ENCODE data around the gene DHRSX.

The DHRSX gene

GRCh38 chrX:2237976-2238375 is 262.8 kb downstream of the DHRSX start:
- Histone ChIP-seq H3K4me1 (ENCODE audit: control insufficient read depth, insufficient read depth, low read length, poor library complexity, severe bottlenecking) (no peaks in the 10 kb centered on the region), H3K9me3 (ENCODE audit: control insufficient read depth, low read length) (no peaks in the 10 kb centered on the region), H3K27ac (ENCODE audit: insufficient read depth, low read length, poor library complexity, severe bottlenecking) (no peak overlapping the region), H3K4me3 (ENCODE audit: insufficient read depth, low read depth, low read length, poor library complexity, severe bottlenecking) (no peak overlapping the region), H3K27me3 (replicated peaks; ENCODE audit: control insufficient read depth, insufficient read depth, low read length, poor library complexity, severe bottlenecking) (no peaks in the 10 kb centered on the region), H3K36me3 (ENCODE audit: control insufficient read depth, insufficient read depth, low read length) (peaks cover 14% of the 10 kb centered on the region)
- DNase-seq = no peak

GRCh38 chrX:2231570-2232192 is 269.1 kb downstream of the DHRSX start:
- Histone ChIP-seq H3K9me3 (ENCODE audit: control insufficient read depth, low read length) (no peaks in the 10 kb centered on the region), H3K27me3 (replicated peaks; ENCODE audit: control insufficient read depth, insufficient read depth, low read length, poor library complexity, severe bottlenecking) (no peaks in the 10 kb centered on the region), H3K27ac (ENCODE audit: insufficient read depth, low read length, poor library complexity, severe bottlenecking) (no peak overlapping the region), H3K4me1 (ENCODE audit: control insufficient read depth, insufficient read depth, low read length, poor library complexity, severe bottlenecking) (no peaks in the 10 kb centered on the region), H3K4me3 (ENCODE audit: insufficient read depth, low read depth, low read length, poor library complexity, severe bottlenecking) (no peak overlapping the region), H3K36me3 (ENCODE audit: control insufficient read depth, insufficient read depth, low read length) (peaks cover 4% of the 10 kb centered on the region)
- DNase-seq = no peak

GRCh38 chrX:2230457-2230856 is 270.3 kb downstream of the DHRSX start:
- no peak for DNase-seq
- H3K27ac ChIP-seq (ENCODE audit: insufficient read depth, low read length, poor library complexity, severe bottlenecking) = no peak overlapping the region

GRCh38 chrX:2228536-2228935 is 272.2 kb downstream of the DHRSX start:
- H3K4me3 ChIP-seq (ENCODE audit: insufficient read depth, low read depth, low read length, poor library complexity, severe bottlenecking) = no peak overlapping the region
- H3K27ac ChIP-seq (ENCODE audit: insufficient read depth, low read length, poor library complexity, severe bottlenecking) = no peak overlapping the region
- no peak for DNase-seq
- H3K4me1 ChIP-seq (ENCODE audit: control insufficient read depth, insufficient read depth, low read length, poor library complexity, severe bottlenecking) = no peaks in the 10 kb centered on the region
- H3K27me3 ChIP-seq (replicated peaks; ENCODE audit: control insufficient read depth, insufficient read depth, low read length, poor library complexity, severe bottlenecking) = no peaks in the 10 kb centered on the region
- peaks cover 4% of the 10 kb centered on the region for H3K36me3 ChIP-seq (ENCODE audit: control insufficient read depth, insufficient read depth, low read length)
- no peaks in the 10 kb centered on the region for H3K9me3 ChIP-seq (ENCODE audit: control insufficient read depth, low read length)

More at GRCh38 chrX:2230457-2230856, 270.3 kb downstream of the DHRSX start:
- Histone ChIP-seq H3K9me3 (ENCODE audit: control insufficient read depth, low read length) (no peaks in the 10 kb centered on the region), H3K36me3 (ENCODE audit: control insufficient read depth, insufficient read depth, low read length) (peaks cover 4% of the 10 kb centered on the region), H3K27me3 (replicated peaks; ENCODE audit: control insufficient read depth, insufficient read depth, low read length, poor library complexity, severe bottlenecking) (no peaks in the 10 kb centered on the region), H3K4me3 (ENCODE audit: insufficient read depth, low read depth, low read length, poor library complexity, severe bottlenecking) (no peak overlapping the region), H3K4me1 (ENCODE audit: control insufficient read depth, insufficient read depth, low read length, poor library complexity, severe bottlenecking) (no peaks in the 10 kb centered on the region)

- H3K4me1 ChIP-seq (ENCODE audit: control insufficient read depth, insufficient read depth, low read length, poor library complexity, severe bottlenecking) = no peaks in the 10 kb centered on the region
- no peaks in the 10 kb centered on the region for H3K9me3 ChIP-seq (ENCODE audit: control insufficient read depth, low read length)
- peaks cover 4% of the 10 kb centered on the region for H3K36me3 ChIP-seq (ENCODE audit: control insufficient read depth, insufficient read depth, low read length)
- H3K27ac ChIP-seq (ENCODE audit: insufficient read depth, low read length, poor library complexity, severe bottlenecking) = no peak overlapping the region
- no peak overlapping the region for H3K4me3 ChIP-seq (ENCODE audit: insufficient read depth, low read depth, low read length, poor library complexity, severe bottlenecking)
- no peak for DNase-seq
- H3K27me3 ChIP-seq (replicated peaks; ENCODE audit: control insufficient read depth, insufficient read depth, low read length, poor library complexity, severe bottlenecking) = no peaks in the 10 kb centered on the region
These were observed 273.7 kb downstream of the DHRSX start for GRCh38 chrX:2226906-2227656.

- H3K36me3 ChIP-seq (ENCODE audit: control insufficient read depth, insufficient read depth, low read length) = peaks cover 4% of the 10 kb centered on the region
- no peak for DNase-seq
- H3K4me3 ChIP-seq (ENCODE audit: insufficient read depth, low read depth, low read length, poor library complexity, severe bottlenecking) = no peak overlapping the region
- H3K27me3 ChIP-seq (replicated peaks; ENCODE audit: control insufficient read depth, insufficient read depth, low read length, poor library complexity, severe bottlenecking) = no peaks in the 10 kb centered on the region
- no peak overlapping the region for H3K27ac ChIP-seq (ENCODE audit: insufficient read depth, low read length, poor library complexity, severe bottlenecking)
- no peaks in the 10 kb centered on the region for H3K9me3 ChIP-seq (ENCODE audit: control insufficient read depth, low read length)
- no peaks in the 10 kb centered on the region for H3K4me1 ChIP-seq (ENCODE audit: control insufficient read depth, insufficient read depth, low read length, poor library complexity, severe bottlenecking)
These were observed 274.6 kb downstream of the DHRSX start for GRCh38 chrX:2226182-2226581.

GRCh38 chrX:2224597-2225235 is 276.1 kb downstream of the DHRSX start:
- H3K27ac ChIP-seq (ENCODE audit: insufficient read depth, low read length, poor library complexity, severe bottlenecking) = no peak overlapping the region
- H3K27me3 ChIP-seq (replicated peaks; ENCODE audit: control insufficient read depth, insufficient read depth, low read length, poor library complexity, severe bottlenecking) = no peaks in the 10 kb centered on the region
- no peak overlapping the region for H3K4me3 ChIP-seq (ENCODE audit: insufficient read depth, low read depth, low read length, poor library complexity, severe bottlenecking)
- H3K9me3 ChIP-seq (ENCODE audit: control insufficient read depth, low read length) = peaks cover under 1% of the 10 kb centered on the region
- no peak for DNase-seq
- H3K36me3 ChIP-seq (ENCODE audit: control insufficient read depth, insufficient read depth, low read length) = no peaks in the 10 kb centered on the region
- H3K4me1 ChIP-seq (ENCODE audit: control insufficient read depth, insufficient read depth, low read length, poor library complexity, severe bottlenecking) = no peaks in the 10 kb centered on the region

- Histone ChIP-seq H3K27me3 (replicated peaks; ENCODE audit: control insufficient read depth, insufficient read depth, low read length, poor library complexity, severe bottlenecking) (no peaks in the 10 kb centered on the region), H3K4me3 (ENCODE audit: insufficient read depth, low read depth, low read length, poor library complexity, severe bottlenecking) (no peak overlapping the region), H3K36me3 (ENCODE audit: control insufficient read depth, insufficient read depth, low read length) (no peaks in the 10 kb centered on the region), H3K9me3 (ENCODE audit: control insufficient read depth, low read length) (peaks cover 4% of the 10 kb centered on the region), H3K27ac (ENCODE audit: insufficient read depth, low read length, poor library complexity, severe bottlenecking) (no peak overlapping the region), H3K4me1 (ENCODE audit: control insufficient read depth, insufficient read depth, low read length, poor library complexity, severe bottlenecking) (no peaks in the 10 kb centered on the region)
- DNase-seq = no peak
These were observed 276.6 kb downstream of the DHRSX start for GRCh38 chrX:2224161-2224560.

GRCh38 chrX:2220829-2221567 is 279.8 kb downstream of the DHRSX start:
- Histone ChIP-seq H3K4me3 (ENCODE audit: insufficient read depth, low read depth, low read length, poor library complexity, severe bottlenecking) (no peak overlapping the region), H3K27me3 (replicated peaks; ENCODE audit: control insufficient read depth, insufficient read depth, low read length, poor library complexity, severe bottlenecking) (no peaks in the 10 kb centered on the region), H3K27ac (ENCODE audit: insufficient read depth, low read length, poor library complexity, severe bottlenecking) (no peak overlapping the region), H3K4me1 (ENCODE audit: control insufficient read depth, insufficient read depth, low read length, poor library complexity, severe bottlenecking) (no peaks in the 10 kb centered on the region), H3K9me3 (ENCODE audit: control insufficient read depth, low read length) (peaks cover 8% of the 10 kb centered on the region), H3K36me3 (ENCODE audit: control insufficient read depth, insufficient read depth, low read length) (no peaks in the 10 kb centered on the region)
- no peak for DNase-seq
